HepG2 (cell line): Measurements from ENCODE around the gene ADAMTS2. TPM values are rescaled to one million over a fixed set of nuclear protein-coding genes. Genes with fewer than 3 reads are reported as not detected.

Experiments
- ATAC-seq: fragments of 200-7000 bp; cut with Tn5 transposase; 3 replicates; pipeline ENCODE4 v1.9.1; 2020; ENCODE audit warnings: mild to moderate bottlenecking, moderate library complexity
- BruUV-seq: library from RNA; stranded (reverse); fragments of 400-500 nt; replicated peaks from 2 replicates; lab custom pipeline; 2021; lab: Mats Ljungman, UMichigan
- CTCF ChIA-PET: fragments of 300-600 bp; formaldehyde crosslinking; extraction: SDS; loops from one replicate; lab custom pipeline; 2021; ENCODE audit warnings: low total read pairs, inconsistent platforms, low intra/inter-chr PET ratio; lab: Yijun Ruan, JAX
- POLR2A ChIA-PET: fragments of 350-600 bp; sonication (Branson Sonifier 250); formaldehyde crosslinking; loops from one replicate; lab custom pipeline; 2020; ENCODE audit warnings: antibody characterized with exemption, inconsistent platforms; lab: Yijun Ruan, JAX
- DNase-seq: peaks from one replicate; pipeline ENCODE4 v3.0.0-alpha.2; 2015; ENCODE audit warnings: low spot score
- FAIRE-seq: peaks from 3 replicates; lab custom pipeline; 2011; peaks lifted over from hg19 to GRCh38; lab: Jason Lieb, UNC
- H2AFZ ChIP-seq: one replicate; pipeline ENCODE4 v1.6.1; 2011; ENCODE audit warnings: low read length, inconsistent platforms
- H3K27ac ChIP-seq: fragments of 300-600 bp; 3 replicates; pipeline ENCODE4 v1.8.0; 2011; ENCODE audit warnings: mixed run types, mild to moderate bottlenecking, mixed read lengths, low read length, inconsistent platforms; ENCODE audit not compliant: insufficient read depth; ENCODE audit errors: extremely low read length
- H3K27me3 ChIP-seq, 2 experiments: fragments of 200-600 bp in 1 of 2; 2 replicates in 1 of 2; 3 replicates in 1 of 2; pipeline versions ENCODE4 v1.6.0 to v1.8.0; 2011; ENCODE audit warnings: low read length in 2 of 2, mild to moderate bottlenecking in 2 of 2, moderate library complexity in 2 of 2, inconsistent platforms in 1 of 2; ENCODE audit not compliant: insufficient read depth in 2 of 2, control insufficient read depth in 1 of 2
- H3K36me3 ChIP-seq, 2 experiments: fragments of 200-600 bp in 1 of 2; replicated peaks in 1 of 2; 2 replicates in 1 of 2; 3 replicates in 1 of 2; pipeline versions ENCODE4 v1.5.1 to v1.8.0; 2011; ENCODE audit warnings: low read length in 2 of 2, inconsistent platforms in 1 of 2; ENCODE audit not compliant: insufficient read depth in 2 of 2, control insufficient read depth in 1 of 2
- H3K4me1 ChIP-seq: 2 replicates; pipeline ENCODE4 v1.5.1; 2012; ENCODE audit warnings: low read length, inconsistent platforms; ENCODE audit not compliant: insufficient read depth
- H3K4me2 ChIP-seq: 2 replicates; pipeline ENCODE4 v1.6.0; 2011; ENCODE audit warnings: low read depth, low read length, inconsistent platforms
- H3K4me3 ChIP-seq, 3 experiments: fragments of 200-600 bp in 1 of 3; sonication (generic), shearing (Covaris generic) in 1 of 3; replicated peaks in 1 of 3; 2 replicates each; pipeline ENCODE4 v1.5.1; 2011 to 2016; ENCODE audit warnings: low read length in 3 of 3, inconsistent platforms in 2 of 3, low read depth in 2 of 3, mild to moderate bottlenecking in 2 of 3, control low read depth in 1 of 3, mixed read lengths in 1 of 3; ENCODE audit not compliant: insufficient read depth in 1 of 3
- H3K79me2 ChIP-seq: one replicate; pipeline ENCODE4 v1.6.1; 2011; ENCODE audit warnings: low read length, inconsistent platforms; ENCODE audit not compliant: insufficient read depth
- H3K9ac ChIP-seq: 2 replicates; pipeline ENCODE4 v1.6.0; 2011; ENCODE audit warnings: mild to moderate bottlenecking, low read depth, low read length, inconsistent platforms; ENCODE audit not compliant: insufficient read depth
- H3K9me3 ChIP-seq: 2 replicates; pipeline ENCODE4 v1.5.1; 2012; ENCODE audit warnings: mild to moderate bottlenecking, low read length
- H4K20me1 ChIP-seq: 2 replicates; pipeline ENCODE4 v1.6.0; 2011; ENCODE audit warnings: inconsistent platforms, mild to moderate bottlenecking, low read length, moderate library complexity; ENCODE audit not compliant: insufficient read depth
- ATF5 ChIP-seq: sonication (generic); formaldehyde crosslinking; IDR thresholded peaks from 2 replicates; pipeline ENCODE4 v1.4.0; 2020; ENCODE audit warnings: mild to moderate bottlenecking, low read depth, missing genetic modification reagents
- ETV6 ChIP-seq: sonication (generic); formaldehyde crosslinking; conservative IDR thresholded peaks from 2 replicates; pipeline ENCODE4 v1.4.0; 2020; ENCODE audit warnings: missing genetic modification reagents
- FOXC1 ChIP-seq: sonication (generic); formaldehyde crosslinking; IDR thresholded peaks from 2 replicates; pipeline ENCODE4 v1.8.0; 2022; ENCODE audit warnings: mild to moderate bottlenecking, missing genetic modification reagents, borderline replicate concordance
- KLF9 ChIP-seq: IDR thresholded peaks from 2 replicates; pipeline ENCODE4 v1.6.1; 2016; ENCODE audit warnings: low read depth
- NKX3-1 ChIP-seq: sonication (generic); formaldehyde crosslinking; IDR thresholded peaks from 2 replicates; pipeline ENCODE4 v1.5.0; 2020; ENCODE audit warnings: missing genetic modification reagents
- POLR2A ChIP-seq, 2 experiments: IDR thresholded peaks; 2 replicates each; pipeline ENCODE4 v1.6.1; 2011; ENCODE audit warnings: low read depth in 2 of 2, low read length in 2 of 2, mild to moderate bottlenecking in 1 of 2, moderate library complexity in 1 of 2; ENCODE audit not compliant: insufficient read depth in 1 of 2
- STAG1 ChIP-seq: sonication (generic); formaldehyde crosslinking; IDR thresholded peaks from 2 replicates; pipeline ENCODE4 v1.4.0; 2020; ENCODE audit warnings: missing genetic modification reagents
- THAP9 ChIP-seq: sonication (generic); formaldehyde crosslinking; IDR thresholded peaks from 2 replicates; pipeline ENCODE4; 2020; ENCODE audit warnings: missing genetic modification reagents, mild to moderate bottlenecking, borderline replicate concordance
- ZNF18 ChIP-seq: sonication (generic); formaldehyde crosslinking; IDR thresholded peaks from 2 replicates; pipeline ENCODE4 v1.8.0; 2022; ENCODE audit warnings: mild to moderate bottlenecking, missing genetic modification reagents; ENCODE audit not compliant: insufficient replicate concordance
- ZNF501 ChIP-seq: sonication (generic); formaldehyde crosslinking; IDR thresholded peaks from 2 replicates; pipeline ENCODE4 v1.5.1; 2020; ENCODE audit warnings: mild to moderate bottlenecking, moderate library complexity, missing genetic modification reagents
- ZNF563 ChIP-seq: sonication (generic); formaldehyde crosslinking; IDR thresholded peaks from 2 replicates; pipeline ENCODE4 v1.8.0; 2022; ENCODE audit warnings: mild to moderate bottlenecking, moderate library complexity, missing genetic modification reagents
- WGBS: methylation state at CpG from one replicate; pipeline ENCODE4 v1.1.6; 2017; ENCODE audit warnings: low lambda C conversion rate; 5-methylcytosine and 5-hydroxymethylcytosine counted together
- in situ Hi-C: cut with HindIII; loops from 2 replicates; pipeline ENCODE4 v1.10.0; 2017; ENCODE audit warnings: low pct_unique_long_range_greater_than_20kb; ENCODE audit not compliant: extremely low pct_ligation_motif_present
- intact Hi-C: fragments of 100-400 bp; cut with micrococcal nuclease; formaldehyde crosslinking; loops from one replicate; pipeline ENCODE4 v1.10.0; 2022; ENCODE audit not compliant: unreplicated experiment
- polyA plus RNA-seq, 8 experiments: library from polyadenylated mRNA; depleted of rRNA in 3 of 8; stranded (reverse) in 7 of 8; unstranded in 1 of 8; fragments of >200 nt; fragmentation: Illumina TruSeq in 4 of 8; extraction: Trizol in 4 of 8; gene quantifications; 2 replicates each; pipeline versions ENCODE4 v1.2.1 to v1.2.3, GENCODE V29; 2011 to 2016; ENCODE audit warnings: low read depth in 4 of 8, missing spikeins in 1 of 8, mixed read lengths in 1 of 8; ENCODE audit not compliant: insufficient read depth in 1 of 8
- total RNA-seq, 5 experiments: library from RNA; depleted of rRNA; stranded (reverse); fragments of >200 nt; fragmentation: Illumina TruSeq; extraction: Trizol; gene quantifications; 2 replicates each; pipeline ENCODE4 v1.2.3, GENCODE V29; 2016; ENCODE audit warnings: low read depth in 1 of 5
- TF ChIP-seq, protein P1 (sequence below): sonication (generic); formaldehyde crosslinking; IDR thresholded peaks from 2 replicates; pipeline ENCODE4 v1.4.0; 2020; ENCODE audit warnings: missing genetic modification reagents

ADAMTS2 gene
- total and polyA plus RNA-seq, 2 of the 13 experiments (the other 11 are each of a cell fraction or from before 2014, with no cell fraction given) = 0.24 to 3.5 TPM

DNA sequence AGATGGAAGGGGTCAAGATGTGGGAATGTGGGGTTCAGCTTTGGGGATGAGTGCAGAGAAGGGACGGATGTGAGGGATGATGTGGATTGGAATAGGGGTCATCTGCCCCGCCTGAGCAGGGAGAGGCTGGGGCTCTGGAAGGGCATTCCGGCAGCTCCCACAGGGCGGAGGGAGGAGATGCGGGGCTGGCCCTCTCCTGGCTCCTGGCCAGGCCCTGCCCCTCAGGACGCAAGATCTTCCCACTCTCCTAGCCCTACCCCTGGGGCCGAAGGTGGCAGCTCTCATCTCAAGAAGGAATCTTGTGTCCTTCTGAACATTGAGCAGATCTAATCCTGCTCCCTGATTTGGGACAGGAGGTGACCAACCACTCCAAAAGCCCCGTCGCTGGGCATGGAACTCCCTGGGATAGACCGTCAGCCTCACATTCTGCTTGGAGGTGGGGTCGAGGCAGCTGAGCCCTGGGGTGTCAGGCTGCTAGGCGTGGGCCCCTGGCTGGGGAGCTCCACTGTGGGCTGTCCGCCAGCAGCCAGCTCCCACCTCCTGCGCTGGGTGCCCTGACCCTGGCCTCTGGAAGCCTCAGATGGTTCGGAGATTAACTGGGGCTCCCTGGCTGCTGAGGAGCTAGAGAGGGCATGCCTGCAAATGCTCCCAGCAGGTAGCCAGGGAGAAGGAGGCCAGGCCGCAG, 159.9 kb downstream of the ADAMTS2 start:
- Histone ChIP-seq H3K36me3 (no peaks in the 10 kb centered on the region), H3K4me3 (peak overlapping the region; percentile 16 to 65 (median 56); a peak in 4 of 6 replicates), H3K79me2 (no peaks in the 10 kb centered on the region), H3K9ac (peak overlapping the region; percentile 58), H3K4me2 (peak overlapping the region; percentile 79), H3K9me3 (no peaks in the 10 kb centered on the region), H3K4me1 (peaks cover 52% of the 10 kb centered on the region), H4K20me1 (no peaks in the 10 kb centered on the region), H3K27me3 (peaks cover 0 to under 1% of the 10 kb centered on the region in 2 experiments; a peak in 1 of 5 replicates), H3K27ac (peak overlapping the region; percentile 57), H2AFZ (no peak overlapping the region)
- FAIRE-seq (no peak), ATAC-seq (peak; percentile 16), DNase-seq (no peak)
- ChIA-PET POLR2A (no interaction called here), CTCF (no interaction called here)
- in situ Hi-C loops = no loop called here
- BruUV-seq = no TSS peak
- 74% methylated on average over 12 of the region's 16 CpGs for WGBS
- intact Hi-C loops = no loop called here
- no peak for TF ChIP-seq NKX3-1 (CRISPR knock-in tag)
- TF ChIP-seq, protein P1, sequence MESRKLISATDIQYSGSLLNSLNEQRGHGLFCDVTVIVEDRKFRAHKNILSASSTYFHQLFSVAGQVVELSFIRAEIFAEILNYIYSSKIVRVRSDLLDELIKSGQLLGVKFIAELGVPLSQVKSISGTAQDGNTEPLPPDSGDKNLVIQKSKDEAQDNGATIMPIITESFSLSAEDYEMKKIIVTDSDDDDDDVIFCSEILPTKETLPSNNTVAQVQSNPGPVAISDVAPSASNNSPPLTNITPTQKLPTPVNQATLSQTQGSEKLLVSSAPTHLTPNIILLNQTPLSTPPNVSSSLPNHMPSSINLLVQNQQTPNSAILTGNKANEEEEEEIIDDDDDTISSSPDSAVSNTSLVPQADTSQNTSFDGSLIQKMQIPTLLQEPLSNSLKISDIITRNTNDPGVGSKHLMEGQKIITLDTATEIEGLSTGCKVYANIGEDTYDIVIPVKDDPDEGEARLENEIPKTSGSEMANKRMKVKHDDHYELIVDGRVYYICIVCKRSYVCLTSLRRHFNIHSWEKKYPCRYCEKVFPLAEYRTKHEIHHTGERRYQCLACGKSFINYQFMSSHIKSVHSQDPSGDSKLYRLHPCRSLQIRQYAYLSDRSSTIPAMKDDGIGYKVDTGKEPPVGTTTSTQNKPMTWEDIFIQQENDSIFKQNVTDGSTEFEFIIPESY (CRISPR knock-in tag) = 0 out of 2 replicates have a peak, but pooled peaks have one; percentile 46
- TF ChIP-seq ETV6 (CRISPR knock-in tag) = no peak
- 0 out of 2 replicates have a peak, but pooled peaks have one; percentile 22 for TF ChIP-seq THAP9
- TF ChIP-seq ATF5 (CRISPR knock-in tag) = no peak
- 0 out of 2 replicates have a peak, but pooled peaks have one; percentile 40 for TF ChIP-seq ZNF563
- TF ChIP-seq STAG1 = no peak
- TF ChIP-seq FOXC1 (CRISPR knock-in tag) = no peak
- TF ChIP-seq KLF9 = no peak
- peak; percentile 27 for TF ChIP-seq ZNF18 (CRISPR knock-in tag)
- TF ChIP-seq POLR2A (IDR thresholded peaks at IDR 0.05; ENCODE audit: insufficient read depth in 1 of 2, low read depth in 2 of 2, low read length in 2 of 2) = 0 out of 4 replicates have a peak, but pooled peaks of 1 of the 2 experiments have one; percentile 12
- TF ChIP-seq ZNF501 = no peak
